ENCODE results near the gene ECPAS.

- TF ChIP-seq CTCF (IDR thresholded peaks at IDR 0.05) (no peak), POLR2A (IDR thresholded peaks at IDR 0.05) (no peak), EP300 (IDR thresholded peaks at IDR 0.05) (no peak), POLR2AphosphoS5 (IDR thresholded peaks at IDR 0.05) (no peak)
Measured at GRCh38 chr9:111533099-111533790, 49.1 kb upstream of the ECPAS start.

Data from suprapubic skin (tissue), 4 donors.